ENCODE results near the gene STAT5B. TPM values are rescaled to one million over a fixed set of nuclear protein-coding genes. Genes with fewer than 3 reads are reported as not detected.
A peak's percentile ranks its signal among the peaks of the same experiment; 100 is the strongest.

STAT5B gene
- total and polyA plus RNA-seq, 2 of the 13 experiments (the other 11 are each of a cell fraction or from before 2014, with no cell fraction given) = 21.0 to 42.8 TPM

DNA sequence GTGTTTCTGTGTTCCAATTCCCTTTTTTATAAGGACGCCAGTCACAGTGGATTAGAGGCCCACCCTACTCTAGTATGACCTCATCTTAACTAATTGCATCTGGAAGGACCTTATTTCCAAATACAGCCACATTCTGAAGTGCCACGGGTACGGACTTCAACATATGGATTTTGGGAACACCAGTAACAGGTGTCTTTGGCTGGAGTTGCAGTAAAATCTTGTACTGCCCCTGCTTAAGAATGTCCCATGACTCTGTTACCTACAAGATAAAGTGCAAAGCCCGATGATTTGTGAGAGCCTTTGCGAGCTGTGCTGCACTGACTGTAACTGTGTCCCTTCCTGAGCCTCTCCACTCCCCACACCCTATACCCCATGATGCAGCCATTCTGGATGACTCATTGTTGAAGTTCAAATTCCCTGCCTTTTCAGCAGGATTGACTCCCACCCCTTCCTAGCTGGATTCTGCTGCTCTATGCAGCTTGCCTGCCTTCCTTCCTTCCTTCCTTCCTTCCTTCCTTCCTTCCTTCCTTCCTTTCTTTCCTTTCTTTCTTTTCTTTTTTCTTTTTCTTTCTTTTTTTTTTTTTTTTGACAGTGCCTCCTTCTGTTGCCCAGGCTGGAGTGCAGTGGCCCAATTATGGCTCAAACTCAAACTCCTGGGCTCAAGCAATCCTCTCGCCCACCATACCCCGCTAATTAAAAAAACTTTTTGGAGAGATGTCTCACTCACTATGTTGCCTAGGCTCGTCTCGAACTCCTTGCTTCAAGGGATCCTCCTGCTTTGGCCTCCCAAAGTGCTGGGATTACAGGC lies 93.1 kb downstream of the STAT5B start (continued):
- TF ChIP-seq FOXO4 (CRISPR knock-in tag; conservative IDR thresholded peaks at IDR 0.05) (no peak), RBAK (CRISPR knock-in tag; IDR thresholded peaks at IDR 0.05) (no peak), GATAD2A (CRISPR knock-in tag; IDR thresholded peaks at IDR 0.05) (peak; percentile 37; the same call in 1 of the 2 replicates), PHF5A (CRISPR knock-in tag; IDR thresholded peaks at IDR 0.05; ENCODE audit: low read depth, unreplicated experiment) (no peak), SSRP1 (CRISPR knock-in tag; IDR thresholded peaks at IDR 0.05) (no peak), ZNF652 (CRISPR knock-in tag; IDR thresholded peaks at IDR 0.05; ENCODE audit: borderline replicate concordance, low read depth) (peak; percentile 95), TERF1 (CRISPR knock-in tag; IDR thresholded peaks at IDR 0.05) (no peak; the same call in 1 of the 2 replicates), ZNF713 (CRISPR knock-in tag; IDR thresholded peaks at IDR 0.05) (no peak), RXRA (CRISPR knock-in tag; IDR thresholded peaks at IDR 0.05) (no peak), SIN3A (IDR thresholded peaks at IDR 0.05; ENCODE audit: borderline replicate concordance, low read depth, low read length) (no peak), ZNF260 (CRISPR knock-in tag; IDR thresholded peaks at IDR 0.05; ENCODE audit: borderline replicate concordance, low read depth) (no peak), DPF2 (CRISPR knock-in tag; IDR thresholded peaks at IDR 0.05; ENCODE audit: borderline replicate concordance, low read depth) (no peak), KMT2A (CRISPR knock-in tag; IDR thresholded peaks at IDR 0.05) (no peak), MAZ (IDR thresholded peaks at IDR 0.05; ENCODE audit: borderline replicate concordance, low read depth, low read length) (no peak; the same call in 1 of the 2 replicates), MAZ (CRISPR knock-in tag; IDR thresholded peaks at IDR 0.05; ENCODE audit: low read depth) (no peak), RNF2 (conservative IDR thresholded peaks at IDR 0.05; ENCODE audit: low read depth) (no peak), ZNF256 (CRISPR knock-in tag; conservative IDR thresholded peaks at IDR 0.05) (no peak), GZF1 (CRISPR knock-in tag; IDR thresholded peaks at IDR 0.05) (no peak)
- TF ChIP-seq, protein P1, sequence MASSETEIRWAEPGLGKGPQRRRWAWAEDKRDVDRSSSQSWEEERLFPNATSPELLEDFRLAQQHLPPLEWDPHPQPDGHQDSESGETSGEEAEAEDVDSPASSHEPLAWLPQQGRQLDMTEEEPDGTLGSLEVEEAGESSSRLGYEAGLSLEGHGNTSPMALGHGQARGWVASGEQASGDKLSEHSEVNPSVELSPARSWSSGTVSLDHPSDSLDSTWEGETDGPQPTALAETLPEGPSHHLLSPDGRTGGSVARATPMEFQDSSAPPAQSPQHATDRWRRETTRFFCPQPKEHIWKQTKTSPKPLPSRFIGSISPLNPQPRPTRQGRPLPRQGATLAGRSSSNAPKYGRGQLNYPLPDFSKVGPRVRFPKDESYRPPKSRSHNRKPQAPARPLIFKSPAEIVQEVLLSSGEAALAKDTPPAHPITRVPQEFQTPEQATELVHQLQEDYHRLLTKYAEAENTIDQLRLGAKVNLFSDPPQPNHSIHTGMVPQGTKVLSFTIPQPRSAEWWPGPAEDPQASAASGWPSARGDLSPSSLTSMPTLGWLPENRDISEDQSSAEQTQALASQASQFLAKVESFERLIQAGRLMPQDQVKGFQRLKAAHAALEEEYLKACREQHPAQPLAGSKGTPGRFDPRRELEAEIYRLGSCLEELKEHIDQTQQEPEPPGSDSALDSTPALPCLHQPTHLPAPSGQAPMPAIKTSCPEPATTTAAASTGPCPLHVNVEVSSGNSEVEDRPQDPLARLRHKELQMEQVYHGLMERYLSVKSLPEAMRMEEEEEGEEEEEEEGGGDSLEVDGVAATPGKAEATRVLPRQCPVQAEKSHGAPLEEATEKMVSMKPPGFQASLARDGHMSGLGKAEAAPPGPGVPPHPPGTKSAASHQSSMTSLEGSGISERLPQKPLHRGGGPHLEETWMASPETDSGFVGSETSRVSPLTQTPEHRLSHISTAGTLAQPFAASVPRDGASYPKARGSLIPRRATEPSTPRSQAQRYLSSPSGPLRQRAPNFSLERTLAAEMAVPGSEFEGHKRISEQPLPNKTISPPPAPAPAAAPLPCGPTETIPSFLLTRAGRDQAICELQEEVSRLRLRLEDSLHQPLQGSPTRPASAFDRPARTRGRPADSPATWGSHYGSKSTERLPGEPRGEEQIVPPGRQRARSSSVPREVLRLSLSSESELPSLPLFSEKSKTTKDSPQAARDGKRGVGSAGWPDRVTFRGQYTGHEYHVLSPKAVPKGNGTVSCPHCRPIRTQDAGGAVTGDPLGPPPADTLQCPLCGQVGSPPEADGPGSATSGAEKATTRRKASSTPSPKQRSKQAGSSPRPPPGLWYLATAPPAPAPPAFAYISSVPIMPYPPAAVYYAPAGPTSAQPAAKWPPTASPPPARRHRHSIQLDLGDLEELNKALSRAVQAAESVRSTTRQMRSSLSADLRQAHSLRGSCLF (CRISPR knock-in tag; IDR thresholded peaks at IDR 0.05; ENCODE audit: borderline replicate concordance) = no peak
- TF ChIP-seq, protein P2, sequence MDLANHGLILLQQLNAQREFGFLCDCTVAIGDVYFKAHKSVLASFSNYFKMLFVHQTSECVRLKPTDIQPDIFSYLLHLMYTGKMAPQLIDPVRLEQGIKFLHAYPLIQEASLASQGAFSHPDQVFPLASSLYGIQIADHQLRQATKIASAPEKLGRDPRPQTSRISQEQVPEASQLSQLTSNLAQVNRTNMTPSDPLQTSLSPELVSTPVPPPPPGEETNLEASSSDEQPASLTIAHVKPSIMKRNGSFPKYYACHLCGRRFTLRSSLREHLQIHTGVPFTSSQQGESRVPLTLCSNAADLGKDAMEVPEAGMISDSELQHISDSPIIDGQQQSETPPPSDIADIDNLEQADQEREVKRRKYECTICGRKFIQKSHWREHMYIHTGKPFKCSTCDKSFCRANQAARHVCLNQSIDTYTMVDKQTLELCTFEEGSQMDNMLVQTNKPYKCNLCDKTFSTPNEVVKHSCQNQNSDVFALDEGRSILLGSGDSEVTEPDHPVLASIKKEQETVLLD (CRISPR knock-in tag; IDR thresholded peaks at IDR 0.05; ENCODE audit: low read depth) = no peak
